ENCODE data around the gene RERE.

DNA sequence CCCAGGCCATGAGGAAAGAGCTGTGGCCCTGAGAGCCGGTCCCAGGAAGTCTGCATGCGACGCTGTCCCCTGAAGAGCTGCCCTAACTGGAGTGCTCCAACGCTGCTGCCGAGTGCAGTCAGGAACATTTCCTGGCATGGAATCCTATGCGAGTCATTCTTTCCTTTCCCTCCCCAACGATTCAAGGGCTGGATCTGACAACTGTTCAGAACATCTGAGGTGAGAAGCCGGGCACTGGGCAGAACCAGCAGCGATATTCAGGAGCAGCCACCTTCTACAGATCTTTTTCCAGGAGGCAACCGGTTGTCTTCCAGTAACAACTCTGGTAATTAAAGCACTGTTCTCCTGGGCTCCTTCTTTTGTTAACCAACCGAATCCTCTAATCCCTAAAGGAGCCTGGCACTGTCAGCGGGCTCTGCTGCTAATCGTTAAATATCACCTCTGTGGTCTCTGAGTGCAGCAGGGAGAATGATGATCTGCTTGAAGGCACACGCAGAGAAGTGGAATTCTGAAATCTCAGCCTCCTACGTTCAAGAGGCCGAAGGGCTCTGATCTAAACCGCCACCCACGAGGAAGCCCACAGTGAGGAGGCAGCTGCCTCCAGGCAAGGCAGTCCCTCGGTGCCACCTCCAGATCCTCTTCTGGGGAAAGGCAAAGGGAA is 443.7 kb downstream of the RERE start:
- TF ChIP-seq POLR2AphosphoS5 (IDR thresholded peaks at IDR 0.05; ENCODE audit: low read depth, low read length) = no peak
- TF ChIP-seq, protein P1, sequence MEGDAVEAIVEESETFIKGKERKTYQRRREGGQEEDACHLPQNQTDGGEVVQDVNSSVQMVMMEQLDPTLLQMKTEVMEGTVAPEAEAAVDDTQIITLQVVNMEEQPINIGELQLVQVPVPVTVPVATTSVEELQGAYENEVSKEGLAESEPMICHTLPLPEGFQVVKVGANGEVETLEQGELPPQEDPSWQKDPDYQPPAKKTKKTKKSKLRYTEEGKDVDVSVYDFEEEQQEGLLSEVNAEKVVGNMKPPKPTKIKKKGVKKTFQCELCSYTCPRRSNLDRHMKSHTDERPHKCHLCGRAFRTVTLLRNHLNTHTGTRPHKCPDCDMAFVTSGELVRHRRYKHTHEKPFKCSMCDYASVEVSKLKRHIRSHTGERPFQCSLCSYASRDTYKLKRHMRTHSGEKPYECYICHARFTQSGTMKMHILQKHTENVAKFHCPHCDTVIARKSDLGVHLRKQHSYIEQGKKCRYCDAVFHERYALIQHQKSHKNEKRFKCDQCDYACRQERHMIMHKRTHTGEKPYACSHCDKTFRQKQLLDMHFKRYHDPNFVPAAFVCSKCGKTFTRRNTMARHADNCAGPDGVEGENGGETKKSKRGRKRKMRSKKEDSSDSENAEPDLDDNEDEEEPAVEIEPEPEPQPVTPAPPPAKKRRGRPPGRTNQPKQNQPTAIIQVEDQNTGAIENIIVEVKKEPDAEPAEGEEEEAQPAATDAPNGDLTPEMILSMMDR (IDR thresholded peaks at IDR 0.05) = no peak

Measured in Panc1 (cell line).